AG04450 (cell line): ENCODE measurements around the gene ZNF454. TPM values are rescaled to one million over a fixed set of nuclear protein-coding genes. Genes with fewer than 3 reads are reported as not detected.
A peak's percentile ranks its signal among the peaks of the same experiment; 100 is the strongest.

Source experiments
- CTCF ChIA-PET: fragments of 300-600, 350-600 bp; formaldehyde crosslinking; extraction: SDS; loops from one replicate; lab custom pipeline; 2022; ENCODE audit warnings: antibody characterized with exemption, inconsistent platforms; lab: Charles Lee
- POLR2A ChIA-PET: fragments of 350-600 bp; formaldehyde crosslinking; extraction: SDS; loops from one replicate; lab custom pipeline; 2021; ENCODE audit warnings: antibody characterized with exemption, inconsistent platforms; lab: Yijun Ruan, JAX
- DNase-seq: peaks from one replicate; pipeline ENCODE4 v3.0.0-alpha.2; 2011; ENCODE audit warnings: low read depth, low spot score
- H3K27ac ChIP-seq: one replicate; pipeline ENCODE4 v1.5.1; 2012; ENCODE audit warnings: low read depth, low read length, control low read depth
- H3K27me3 ChIP-seq: one replicate; pipeline ENCODE4 v1.6.0; 2012; ENCODE audit warnings: low read length; ENCODE audit not compliant: control insufficient read depth, insufficient read depth
- H3K4me3 ChIP-seq: 2 replicates; pipeline ENCODE4 v1.5.1; 2011; ENCODE audit warnings: mild to moderate bottlenecking, low read depth, low read length, control low read depth
- H3K9me3 ChIP-seq: 2 replicates; pipeline ENCODE4 v1.5.1; 2012; ENCODE audit warnings: low read length; ENCODE audit not compliant: control insufficient read depth, insufficient read depth
- polyA minus RNA-seq: library from RNA; depleted of rRNA, polyadenylated mRNA; stranded (reverse); fragments of >200 nt; gene quantifications from 2 replicates; pipeline ENCODE4 v1.2.3, GENCODE V29; 2011; rRNA and poly(A)+ RNA removed
- polyA plus RNA-seq: library from polyadenylated mRNA; depleted of rRNA; stranded (reverse); fragments of >200 nt; gene quantifications from 2 replicates; pipeline ENCODE4 v1.2.3, GENCODE V29; 2011; rRNA removed
- TF ChIP-seq, protein P1 (sequence below): IDR thresholded peaks from 2 replicates; pipeline ENCODE4 v1.5.1; 2011; ENCODE audit warnings: low read depth, low read length, control low read depth, inconsistent platforms

The ZNF454 gene
- polyA plus RNA-seq (0.57 and 0.78 TPM in 2 replicates), polyA minus RNA-seq (0.55 and 1.4 TPM in 2 replicates)

GRCh38 chr5:178940569-178941360 lies at the start of gene ZNF454:
ZNF454 (plus strand) TSS chr5:178941198; CDS start chr5:178942792, 1,594 bp downstream.
- no peaks in the 10 kb centered on the region for H3K27me3 ChIP-seq
- no peak within 1 kb of the TSS for H3K27ac ChIP-seq
- H3K4me3 ChIP-seq = peak within 1 kb of the TSS; percentile 60
- CTCF ChIA-PET = interaction anchor here (1.0 kb wide), 1 partner anchor 87 kb away, joined by 3 read pairs; no protein-coding TSS in a partner anchor
- POLR2A ChIA-PET = no interaction called here
- peak; percentile 38 for DNase-seq
- TF ChIP-seq, protein P1, sequence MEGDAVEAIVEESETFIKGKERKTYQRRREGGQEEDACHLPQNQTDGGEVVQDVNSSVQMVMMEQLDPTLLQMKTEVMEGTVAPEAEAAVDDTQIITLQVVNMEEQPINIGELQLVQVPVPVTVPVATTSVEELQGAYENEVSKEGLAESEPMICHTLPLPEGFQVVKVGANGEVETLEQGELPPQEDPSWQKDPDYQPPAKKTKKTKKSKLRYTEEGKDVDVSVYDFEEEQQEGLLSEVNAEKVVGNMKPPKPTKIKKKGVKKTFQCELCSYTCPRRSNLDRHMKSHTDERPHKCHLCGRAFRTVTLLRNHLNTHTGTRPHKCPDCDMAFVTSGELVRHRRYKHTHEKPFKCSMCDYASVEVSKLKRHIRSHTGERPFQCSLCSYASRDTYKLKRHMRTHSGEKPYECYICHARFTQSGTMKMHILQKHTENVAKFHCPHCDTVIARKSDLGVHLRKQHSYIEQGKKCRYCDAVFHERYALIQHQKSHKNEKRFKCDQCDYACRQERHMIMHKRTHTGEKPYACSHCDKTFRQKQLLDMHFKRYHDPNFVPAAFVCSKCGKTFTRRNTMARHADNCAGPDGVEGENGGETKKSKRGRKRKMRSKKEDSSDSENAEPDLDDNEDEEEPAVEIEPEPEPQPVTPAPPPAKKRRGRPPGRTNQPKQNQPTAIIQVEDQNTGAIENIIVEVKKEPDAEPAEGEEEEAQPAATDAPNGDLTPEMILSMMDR = no peak
- peaks cover 81% of the 10 kb centered on the region for H3K9me3 ChIP-seq

- TF ChIP-seq, protein P1 = no peak
- no peak within 1 kb of the TSS for H3K27ac ChIP-seq
- ChIA-PET CTCF (interaction anchor here (1.1 kb wide), 1 partner anchor 9 kb away, joined by 3 read pairs; no protein-coding TSS in a partner anchor), POLR2A (interaction anchor here (1.0 kb wide), 1 partner anchor 36 kb away, joined by 4 read pairs; the partner anchor contains the start of gene ZNF354B)
- H3K4me3 ChIP-seq = peak within 1 kb of the TSS; percentile 66
- H3K9me3 ChIP-seq = peaks cover 11% of the 10 kb centered on the region
- no peak for DNase-seq
- no peaks in the 10 kb centered on the region for H3K27me3 ChIP-seq
These were observed 45.1 kb upstream of the ZNF454 start, which contains the start of gene ZFP2 for GRCh38 chr5:178895615-178896571. ZFP2 (plus strand) TSS chr5:178895913; CDS start chr5:178931314, 35,401 bp downstream.

GRCh38 chr5:178899289-178899688 lies 41.7 kb upstream of the ZNF454 start:
- H3K27me3 ChIP-seq = no peaks in the 10 kb centered on the region
- TF ChIP-seq, protein P1 = no peak
- no peak overlapping the region for H3K27ac ChIP-seq
- CTCF ChIA-PET = interaction anchor here (0.8 kb wide), 1 partner anchor 9 kb away, joined by 3 read pairs; no protein-coding TSS in a partner anchor
- POLR2A ChIA-PET = no interaction called here
- no peak for DNase-seq
- H3K4me3 ChIP-seq = no peak overlapping the region
- peaks cover 11% of the 10 kb centered on the region for H3K9me3 ChIP-seq

GRCh38 chr5:178902849-178903248 lies 38.1 kb upstream of the ZNF454 start:
- TF ChIP-seq, protein P1 = no peak

More at GRCh38 chr5:178902849-178903248, 38.1 kb upstream of the ZNF454 start:
- Histone ChIP-seq H3K27me3 (no peaks in the 10 kb centered on the region), H3K27ac (no peak overlapping the region), H3K4me3 (no peak overlapping the region), H3K9me3 (peaks cover 18% of the 10 kb centered on the region)
- no peak for DNase-seq
- POLR2A ChIA-PET = no interaction called here
- CTCF ChIA-PET = no interaction called here
